GM21619 (cell line): ENCODE data around the gene TRIM46.
A peak's percentile ranks its signal among the peaks of the same experiment; 100 is the strongest.
"Not testable (repeated sequence)": the region's sequence is repeated elsewhere in the genome, so short reads cannot be mapped to it uniquely, and the experiment has no call there.

Experiments used
- ATAC-seq: cut with Tn5 transposase; IDR thresholded peaks from one replicate; pipeline ENCODE4 v1.9.1; 2021; ENCODE audit not compliant: unreplicated experiment

Gene TRIM46

GRCh38 chr1:155185783-155186066 lies 12.1 kb downstream of the TRIM46 start:
- no peak for ATAC-seq

GRCh38 chr1:155186067-155186793 lies 12.6 kb downstream of the TRIM46 start:
- no peak for ATAC-seq

GRCh38 chr1:155186794-155187455 lies 13.3 kb downstream of the TRIM46 start:
- no peak for ATAC-seq

- no peak for ATAC-seq
Observed at GRCh38 chr1:155187456-155187891, 13.8 kb downstream of the TRIM46 start.

- no peak for ATAC-seq
Observed at GRCh38 chr1:155188268-155188667, 14.6 kb downstream of the TRIM46 start.

GRCh38 chr1:155189926-155190325 lies 16.3 kb downstream of the TRIM46 start:
- ATAC-seq = not testable (repeated sequence)

- no peak for ATAC-seq
Observed at GRCh38 chr1:155191904-155192303, 18.3 kb downstream of the TRIM46 start.

- no peak for ATAC-seq
Observed at GRCh38 chr1:155192346-155193274, 19.0 kb downstream of the TRIM46 start.

GRCh38 chr1:155193275-155193990 lies 19.8 kb downstream of the TRIM46 start:
- ATAC-seq = peak; percentile 57

- ATAC-seq = not testable (repeated sequence)
Observed at GRCh38 chr1:155193991-155194240, 20.3 kb downstream of the TRIM46 start.

- no peak for ATAC-seq
Observed at GRCh38 chr1:155195201-155196102, 21.8 kb downstream of the TRIM46 start.

GRCh38 chr1:155196103-155196892 lies 22.6 kb downstream of the TRIM46 start:
- ATAC-seq = no peak

- no peak for ATAC-seq
Observed at GRCh38 chr1:155196893-155197638, 23.4 kb downstream of the TRIM46 start.

- ATAC-seq = no peak
Observed at GRCh38 chr1:155197901-155198546, 24.4 kb downstream of the TRIM46 start.

GRCh38 chr1:155198547-155198906 lies 24.9 kb downstream of the TRIM46 start:
- ATAC-seq = no peak

GRCh38 chr1:155199792-155200191 lies 26.1 kb downstream of the TRIM46 start:
- no peak for ATAC-seq

GRCh38 chr1:155200920-155201319 lies 27.3 kb downstream of the TRIM46 start:
- ATAC-seq = no peak

GRCh38 chr1:155202198-155202597 lies 28.5 kb downstream of the TRIM46 start:
- no peak for ATAC-seq
